NCI-H1417 treated with DMSO at 0.1 percent for 48 hours (cell line): ENCODE measurements around the gene PTPRR.
"Not testable (repeated sequence)": the region's sequence is repeated elsewhere in the genome, so short reads cannot be mapped to it uniquely, and the experiment has no call there.

ENCODE experiments used
- DNase-seq: peaks from one replicate; lab custom pipeline; 2025; lab: John Stamatoyannopoulos, UW

PTPRR gene

GRCh38 chr12:70840656-70841350, 79.7 kb downstream of the PTPRR start:
- no peak for DNase-seq

- DNase-seq, result no peak
Measured at GRCh38 chr12:70839544-70839943, 81.0 kb downstream of the PTPRR start.

GRCh38 chr12:70838127-70838526, 82.4 kb downstream of the PTPRR start:
- DNase-seq, result no peak

GRCh38 chr12:70837026-70837425, 83.5 kb downstream of the PTPRR start:
- DNase-seq, result no peak

GRCh38 chr12:70835948-70836347, 84.6 kb downstream of the PTPRR start:
- DNase-seq, result no peak

GRCh38 chr12:70831543-70831942, 89.0 kb downstream of the PTPRR start:
- no peak for DNase-seq

GRCh38 chr12:70830221-70831061, 90.1 kb downstream of the PTPRR start:
- DNase-seq, result no peak

GRCh38 chr12:70829070-70829469, 91.5 kb downstream of the PTPRR start:
- no peak for DNase-seq

- no peak for DNase-seq
Measured at GRCh38 chr12:70828351-70828750, 92.2 kb downstream of the PTPRR start.

GRCh38 chr12:70826156-70826555, 94.4 kb downstream of the PTPRR start:
- no peak for DNase-seq

GRCh38 chr12:70824511-70824910, 96.0 kb downstream of the PTPRR start:
- no peak for DNase-seq

- DNase-seq, result no peak
Measured at GRCh38 chr12:70823182-70823976, 97.2 kb downstream of the PTPRR start.

GRCh38 chr12:70822412-70822811, 98.1 kb downstream of the PTPRR start:
- DNase-seq, result no peak

- DNase-seq, result no peak
Measured at GRCh38 chr12:70815971-70816391, 104.6 kb downstream of the PTPRR start.

- no peak for DNase-seq
Measured at GRCh38 chr12:70815056-70815455, 105.5 kb downstream of the PTPRR start.

GRCh38 chr12:70813559-70813958, 107.0 kb downstream of the PTPRR start:
- no peak for DNase-seq

- DNase-seq, result no peak
Measured at GRCh38 chr12:70812136-70812535, 108.4 kb downstream of the PTPRR start.

GRCh38 chr12:70809887-70810286, 110.7 kb downstream of the PTPRR start:
- no peak for DNase-seq

- not testable (repeated sequence) for DNase-seq
Measured at GRCh38 chr12:70807993-70808392, 112.5 kb downstream of the PTPRR start.

GRCh38 chr12:70806827-70807226, 113.7 kb downstream of the PTPRR start:
- DNase-seq, result no peak

- DNase-seq, result no peak
Measured at GRCh38 chr12:70806043-70806442, 114.5 kb downstream of the PTPRR start.

GRCh38 chr12:70798016-70798783, 122.3 kb downstream of the PTPRR start:
- no peak for DNase-seq
